Upper lobe of left lung (tissue), 4 donors: Measurements from ENCODE around the gene ISY1.

Experiments
- EP300 ChIP-seq, 4 donors: sonication (generic); formaldehyde crosslinking; IDR thresholded peaks; one replicate each; pipeline ENCODE4 v1.5.1; 2017; ENCODE audit warnings: antibody characterized with exemption in 4 of 4, control low read depth in 2 of 4
- POLR2A ChIP-seq, 4 donors: fragments of 450-650 bp; IDR thresholded peaks; one replicate each; pipeline ENCODE4 v1.5.1; 2016 to 2017; ENCODE audit warnings: antibody characterized with exemption in 4 of 4, mild to moderate bottlenecking in 2 of 4
- POLR2AphosphoS5 ChIP-seq, 2 donors: sonication (generic); formaldehyde crosslinking; IDR thresholded peaks; one replicate each; pipeline ENCODE4 v1.5.1; 2017; ENCODE audit warnings: antibody characterized with exemption in 2 of 2
- TF ChIP-seq, protein P1 (sequence below), 6 experiments: fragments of 450-650 bp in 4 of 6; fragments of 200-600 bp in 2 of 6; sonication (generic) in 2 of 6; IDR thresholded peaks; one replicate each; pipeline ENCODE4 v1.5.1; 2016 to 2019; ENCODE audit warnings: antibody characterized with exemption in 6 of 6

- TF ChIP-seq, protein P1, sequence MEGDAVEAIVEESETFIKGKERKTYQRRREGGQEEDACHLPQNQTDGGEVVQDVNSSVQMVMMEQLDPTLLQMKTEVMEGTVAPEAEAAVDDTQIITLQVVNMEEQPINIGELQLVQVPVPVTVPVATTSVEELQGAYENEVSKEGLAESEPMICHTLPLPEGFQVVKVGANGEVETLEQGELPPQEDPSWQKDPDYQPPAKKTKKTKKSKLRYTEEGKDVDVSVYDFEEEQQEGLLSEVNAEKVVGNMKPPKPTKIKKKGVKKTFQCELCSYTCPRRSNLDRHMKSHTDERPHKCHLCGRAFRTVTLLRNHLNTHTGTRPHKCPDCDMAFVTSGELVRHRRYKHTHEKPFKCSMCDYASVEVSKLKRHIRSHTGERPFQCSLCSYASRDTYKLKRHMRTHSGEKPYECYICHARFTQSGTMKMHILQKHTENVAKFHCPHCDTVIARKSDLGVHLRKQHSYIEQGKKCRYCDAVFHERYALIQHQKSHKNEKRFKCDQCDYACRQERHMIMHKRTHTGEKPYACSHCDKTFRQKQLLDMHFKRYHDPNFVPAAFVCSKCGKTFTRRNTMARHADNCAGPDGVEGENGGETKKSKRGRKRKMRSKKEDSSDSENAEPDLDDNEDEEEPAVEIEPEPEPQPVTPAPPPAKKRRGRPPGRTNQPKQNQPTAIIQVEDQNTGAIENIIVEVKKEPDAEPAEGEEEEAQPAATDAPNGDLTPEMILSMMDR (IDR thresholded peaks at IDR 0.05): no peak
- TF ChIP-seq POLR2A (IDR thresholded peaks at IDR 0.05) (no peak), EP300 (IDR thresholded peaks at IDR 0.05) (no peak), POLR2AphosphoS5 (IDR thresholded peaks at IDR 0.05) (no peak)
These were observed 3.6 kb upstream of the ISY1 start for GRCh38 chr3:129164500-129164899.
